GM23338 (cell line): ENCODE data around the gene GLE1.

Experiments
- CREB1 ChIP-seq: fragments of 250-450 bp; sonication (Bioruptor Pico); IDR thresholded peaks from 2 replicates; pipeline ENCODE4 v1.5.0; 2020; ENCODE audit warnings: low read depth, mild to moderate bottlenecking, moderate library complexity
- CTCF ChIP-seq, 2 experiments: fragments of 200-600 bp in 1 of 2; sonication (generic) in 1 of 2; conservative IDR thresholded peaks; 2 replicates each; pipeline versions ENCODE4 v1.5.1 to v1.6.1; 2016 to 2017; ENCODE audit warnings: antibody characterized with exemption in 2 of 2, low read depth in 2 of 2, mild to moderate bottlenecking in 2 of 2, moderate library complexity in 1 of 2
- EZH2 ChIP-seq: fragments of 200-600 bp; sonication (generic); IDR thresholded peaks from one replicate; pipeline ENCODE4 v1.8.0; 2017; ENCODE audit warnings: antibody characterized with exemption, mild to moderate bottlenecking, low read depth; ENCODE audit not compliant: unreplicated experiment
- EZH2phosphoT487 ChIP-seq: fragments of 200-600 bp; sonication (generic); IDR thresholded peaks from one replicate; pipeline ENCODE4 v1.8.1; 2018; ENCODE audit warnings: antibody characterized with exemption; ENCODE audit not compliant: unreplicated experiment
- JUNB ChIP-seq: IDR thresholded peaks from one replicate; pipeline ENCODE4 v1.6.1; 2016; ENCODE audit warnings: antibody characterized with exemption; ENCODE audit not compliant: unreplicated experiment
- POLR2AphosphoS5 ChIP-seq: IDR thresholded peaks from 2 replicates; pipeline ENCODE4 v1.6.1; 2016; ENCODE audit warnings: antibody characterized with exemption, low read depth
- REST ChIP-seq: IDR thresholded peaks from one replicate; pipeline ENCODE4 v1.6.1; 2018; ENCODE audit warnings: antibody characterized with exemption; ENCODE audit not compliant: unreplicated experiment
- ZNF331 ChIP-seq: fragments of 250-450 bp; sonication (Bioruptor Pico); IDR thresholded peaks from 2 replicates; pipeline ENCODE4 v1.5.0; 2020; ENCODE audit warnings: low read depth, mild to moderate bottlenecking, moderate library complexity
- ZNF462 ChIP-seq: fragments of 250-450 bp; sonication (Bioruptor Pico); IDR thresholded peaks from 2 replicates; pipeline ENCODE4 v1.5.0; 2020; ENCODE audit warnings: mild to moderate bottlenecking, moderate library complexity

GRCh38 chr9:128494746-128495129 is 9.8 kb upstream of the GLE1 start:
- TF ChIP-seq EZH2 (no peak), CTCF (conservative IDR thresholded peaks at IDR 0.05; ENCODE audit: low read depth in 2 of 2) (no peak), POLR2AphosphoS5 (no peak), EZH2phosphoT487 (no peak), ZNF462 (CRISPR knock-in tag) (no peak), CREB1 (CRISPR knock-in tag) (no peak), JUNB (no peak), REST (no peak), ZNF331 (CRISPR knock-in tag) (no peak)
